HEK293 (cell line): ENCODE measurements around the gene CELSR1.

ENCODE experiments used
- IKZF3 ChIP-seq: fragments of 450-650 bp; IDR thresholded peaks from 2 replicates; pipeline ENCODE4 v1.5.0; 2018; ENCODE audit warnings: missing biosample characterization, mild to moderate bottlenecking, missing genetic modification characterization, moderate library complexity
- ZNF18 ChIP-seq: fragments of 450-650 bp; formaldehyde crosslinking; IDR thresholded peaks from 2 replicates; pipeline ENCODE4 v1.5.1; 2016; ENCODE audit warnings: missing biosample characterization, missing genetic modification characterization
- ZNF560 ChIP-seq: fragments of 450-650 bp; formaldehyde crosslinking; IDR thresholded peaks from 2 replicates; pipeline ENCODE4 v1.5.1; 2017; ENCODE audit warnings: missing biosample characterization, missing genetic modification characterization, borderline replicate concordance
- TF ChIP-seq, protein P1 (sequence below): fragments of 450-650 bp; formaldehyde crosslinking; IDR thresholded peaks from 2 replicates; pipeline ENCODE4 v1.5.1; 2016; ENCODE audit warnings: missing biosample characterization, missing genetic modification characterization, borderline replicate concordance

- TF ChIP-seq ZNF560 (no peak), ZNF18 (tag by site-specific recombination) (no peak), IKZF3 (tag by site-specific recombination) (no peak)
- TF ChIP-seq, protein P1, sequence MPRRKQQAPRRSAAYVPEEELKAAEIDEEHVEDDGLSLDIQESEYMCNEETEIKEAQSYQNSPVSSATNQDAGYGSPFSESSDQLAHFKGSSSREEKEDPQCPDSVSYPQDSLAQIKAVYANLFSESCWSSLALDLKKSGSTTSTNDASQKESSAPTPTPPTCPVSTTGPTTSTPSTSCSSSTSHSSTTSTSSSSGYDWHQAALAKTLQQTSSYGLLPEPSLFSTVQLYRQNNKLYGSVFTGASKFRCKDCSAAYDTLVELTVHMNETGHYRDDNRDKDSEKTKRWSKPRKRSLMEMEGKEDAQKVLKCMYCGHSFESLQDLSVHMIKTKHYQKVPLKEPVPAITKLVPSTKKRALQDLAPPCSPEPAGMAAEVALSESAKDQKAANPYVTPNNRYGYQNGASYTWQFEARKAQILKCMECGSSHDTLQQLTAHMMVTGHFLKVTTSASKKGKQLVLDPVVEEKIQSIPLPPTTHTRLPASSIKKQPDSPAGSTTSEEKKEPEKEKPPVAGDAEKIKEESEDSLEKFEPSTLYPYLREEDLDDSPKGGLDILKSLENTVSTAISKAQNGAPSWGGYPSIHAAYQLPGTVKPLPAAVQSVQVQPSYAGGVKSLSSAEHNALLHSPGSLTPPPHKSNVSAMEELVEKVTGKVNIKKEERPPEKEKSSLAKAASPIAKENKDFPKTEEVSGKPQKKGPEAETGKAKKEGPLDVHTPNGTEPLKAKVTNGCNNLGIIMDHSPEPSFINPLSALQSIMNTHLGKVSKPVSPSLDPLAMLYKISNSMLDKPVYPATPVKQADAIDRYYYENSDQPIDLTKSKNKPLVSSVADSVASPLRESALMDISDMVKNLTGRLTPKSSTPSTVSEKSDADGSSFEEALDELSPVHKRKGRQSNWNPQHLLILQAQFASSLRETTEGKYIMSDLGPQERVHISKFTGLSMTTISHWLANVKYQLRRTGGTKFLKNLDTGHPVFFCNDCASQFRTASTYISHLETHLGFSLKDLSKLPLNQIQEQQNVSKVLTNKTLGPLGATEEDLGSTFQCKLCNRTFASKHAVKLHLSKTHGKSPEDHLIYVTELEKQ: no peak
These were observed 136.1 kb downstream of the CELSR1 start for GRCh38 chr22:46401370-46401769.
